B cell (primary cell): Measurements from ENCODE around the gene TBC1D30. TPM values are rescaled to one million over a fixed set of nuclear protein-coding genes. Genes with fewer than 3 reads are reported as not detected.

Experiments used
- ATAC-seq: fragments of 200-7000 bp; cut with Tn5 transposase; one replicate; pipeline ENCODE4 v1.10.0; 2021; ENCODE audit warnings: low read depth, mild to moderate bottlenecking, moderate number of reproducible peaks, moderate library complexity
- CTCF ChIA-PET: fragments of 350-600 bp; sonication (Branson Sonifier 250); formaldehyde crosslinking; loops from one replicate; lab custom pipeline; 2021; ENCODE audit warnings: antibody characterized with exemption, inconsistent platforms; lab: Charles Lee
- POLR2A ChIA-PET: fragments of 350-600 bp; sonication (Branson Sonifier 250); formaldehyde crosslinking; loops from one replicate; lab custom pipeline; 2021; ENCODE audit warnings: antibody characterized with exemption; lab: Charles Lee
- DNase-seq: peaks from one replicate; pipeline ENCODE4 v3.0.0; 2013
- H2AFZ ChIP-seq: 2 replicates; pipeline ENCODE4 v1.6.1; 2012; ENCODE audit warnings: mild to moderate bottlenecking, low read depth, low read length; ENCODE audit not compliant: insufficient read depth, poor library complexity, severe bottlenecking
- H3K27ac ChIP-seq, 2 donors: 1 replicate in 1 of 2; 2 replicates in 1 of 2; pipeline ENCODE4 v1.5.1; 2012 to 2013; ENCODE audit warnings: low read length in 2 of 2, mild to moderate bottlenecking in 2 of 2, moderate library complexity in 1 of 2
- H3K27me3 ChIP-seq, 4 experiments: fragments of 200-600 bp in 1 of 4; sonication (generic) in 1 of 4; replicated peaks in 1 of 4; 1 replicate in 2 of 4; 2 replicates in 2 of 4; pipeline versions ENCODE4 v1.6.1 to v1.7.0; 2013 to 2016; ENCODE audit warnings: low read length in 3 of 4, mild to moderate bottlenecking in 2 of 4, mixed read lengths in 1 of 4, moderate library complexity in 1 of 4; ENCODE audit not compliant: insufficient read depth in 4 of 4, control insufficient read depth in 3 of 4; ENCODE audit errors: control extremely low read depth in 1 of 4
- H3K36me3 ChIP-seq, 2 experiments: replicated peaks in 1 of 2; 1 replicate in 1 of 2; 2 replicates in 1 of 2; pipeline versions ENCODE4 v1.6.1 to v1.7.1; 2013; ENCODE audit warnings: low read length in 1 of 2; ENCODE audit not compliant: insufficient read depth in 2 of 2, control insufficient read depth in 1 of 2; ENCODE audit errors: control extremely low read depth in 1 of 2, extremely low read depth in 1 of 2
- H3K4me1 ChIP-seq, 2 donors: fragments of 200-600 bp in 1 of 2; sonication (generic) in 1 of 2; 1 replicate in 1 of 2; 2 replicates in 1 of 2; pipeline versions ENCODE4 v1.5.1 to v1.6.1; 2013 to 2017; ENCODE audit warnings: low read length in 2 of 2; ENCODE audit not compliant: control insufficient read depth in 2 of 2, insufficient read depth in 2 of 2
- H3K4me2 ChIP-seq: replicated peaks from 2 replicates; pipeline ENCODE3; 2012; ENCODE audit warnings: mild to moderate bottlenecking, low read depth, low read length; ENCODE audit not compliant: poor library complexity, severe bottlenecking
- H3K4me3 ChIP-seq, 5 experiments: fragments of 200-600 bp in 1 of 5; sonication (generic) in 1 of 5; 1 replicate in 3 of 5; 2 replicates in 2 of 5; pipeline versions ENCODE4 v1.5.1 to v1.7.0; 2011 to 2016; ENCODE audit warnings: low read length in 4 of 5, mild to moderate bottlenecking in 4 of 5, low read depth in 2 of 5, control low read depth in 1 of 5, moderate library complexity in 1 of 5; ENCODE audit not compliant: insufficient read depth in 1 of 5; ENCODE audit errors: control extremely low read depth in 1 of 5, extremely low read depth in 1 of 5
- H3K79me2 ChIP-seq: fragments of 200-600 bp; sonication (generic); one replicate; pipeline ENCODE4 v1.6.0; 2016; ENCODE audit warnings: low read length; ENCODE audit not compliant: control insufficient read depth, insufficient read depth
- H3K9ac ChIP-seq: fragments of 200-600 bp; sonication (generic); 2 replicates; pipeline ENCODE4 v1.6.1; 2017; ENCODE audit warnings: mild to moderate bottlenecking, low read length, moderate library complexity
- H3K9me3 ChIP-seq, 3 donors: one replicate each; pipeline versions ENCODE4 v1.6.1 to v1.7.1; 2013; ENCODE audit warnings: low read length in 2 of 3; ENCODE audit not compliant: control insufficient read depth in 2 of 3, insufficient read depth in 1 of 3; ENCODE audit errors: control extremely low read depth in 1 of 3
- H4K20me1 ChIP-seq: 2 replicates; pipeline ENCODE4 v1.6.0; 2012; ENCODE audit warnings: mild to moderate bottlenecking, low read length; ENCODE audit not compliant: insufficient read depth, control insufficient read depth, poor library complexity, severe bottlenecking
- H3K27ac Mint-ChIP-seq: one replicate; pipeline ENCODE4 v1.8.0; 2021; ENCODE audit warnings: mixed read lengths
- H3K27me3 Mint-ChIP-seq: one replicate; pipeline ENCODE4 v1.8.0; 2021; ENCODE audit warnings: mixed read lengths
- H3K4me1 Mint-ChIP-seq: one replicate; pipeline ENCODE4 v1.8.0; 2021; ENCODE audit warnings: mixed read lengths
- H3K4me3 Mint-ChIP-seq: one replicate; pipeline ENCODE4 v1.8.0; 2021; ENCODE audit warnings: mixed read lengths
- H3K9me3 Mint-ChIP-seq: one replicate; pipeline ENCODE4 v1.8.0; 2022; ENCODE audit warnings: mixed read lengths; ENCODE audit not compliant: insufficient read depth
- EZH2 ChIP-seq: IDR thresholded peaks from 2 replicates; pipeline ENCODE4 v1.6.1; 2012; ENCODE audit warnings: borderline replicate concordance, low read depth, mild to moderate bottlenecking, moderate library complexity, low read length; ENCODE audit not compliant: insufficient read depth, poor library complexity, severe bottlenecking
- WGBS: methylation state at CpG from one replicate; pipeline ENCODE4 v1.1.5; 2013; ENCODE audit warnings: missing lambda C conversion rate; ENCODE audit not compliant: insufficient coverage; 5-methylcytosine and 5-hydroxymethylcytosine counted together
- intact Hi-C: fragments of 100-400 bp; cut with micrococcal nuclease; formaldehyde crosslinking; loops from one replicate; pipeline ENCODE4 v1.10.0; 2022
- polyA plus RNA-seq: library from polyadenylated mRNA; depleted of rRNA; stranded (reverse); fragments of >200 nt; gene quantifications from 2 replicates; pipeline ENCODE4 v1.2.3, GENCODE V29; 2012
- total RNA-seq, 2 donors: library from RNA; stranded (reverse); fragments of 120-200 nt in 1 of 2; gene quantifications; 1 replicate in 1 of 2; 2 replicates in 1 of 2; pipeline versions ENCODE4 v1.2.3 to v1.2.4, GENCODE V29; 2013 to 2022
- TF ChIP-seq, protein P1 (sequence below): fragments of 200-600 bp; IDR thresholded peaks from one replicate; pipeline ENCODE4 v1.8.0; 2022; ENCODE audit warnings: antibody characterized with exemption, mild to moderate bottlenecking

Gene TBC1D30
- total and polyA plus RNA-seq, 2 donors (not counting 1 experiment from before 2014, with no cell fraction given): 0.06 to 0.10 TPM

- Mint-ChIP-seq H3K9me3 (no peaks in the 10 kb centered on the region), H3K27ac (no peak overlapping the region), H3K27me3 (peaks cover 19% of the 10 kb centered on the region), H3K4me3 (no peak overlapping the region), H3K4me1 (no peaks in the 10 kb centered on the region)
- Histone ChIP-seq H4K20me1 (no peaks in the 10 kb centered on the region), H3K9me3 (no peaks in the 10 kb centered on the region), H3K4me2 (no peak overlapping the region), H2AFZ (no peak overlapping the region), H3K36me3 (no peaks in the 10 kb centered on the region), H3K4me3 (no peak overlapping the region), H3K27ac (no peak overlapping the region), H3K79me2 (no peaks in the 10 kb centered on the region), H3K27me3 (no peaks in the 10 kb centered on the region), H3K4me1 (no peaks in the 10 kb centered on the region), H3K9ac (no peak overlapping the region)
- ATAC-seq: no peak
- DNase-seq: no peak
- ChIA-PET CTCF (no interaction called here), POLR2A (no interaction called here)
- 100% methylated on average over 1 of the region's 3 CpGs for WGBS
- TF ChIP-seq EZH2: no peak
- intact Hi-C loops: no loop called here
Observed at GRCh38 chr12:64912516-64913255, 88.2 kb downstream of the TBC1D30 start.

GRCh38 chr12:64915242-64915641 lies 90.8 kb downstream of the TBC1D30 start:
- Histone ChIP-seq H3K9ac (no peak overlapping the region), H3K4me2 (no peak overlapping the region), H3K4me3 (no peak overlapping the region), H3K4me1 (no peaks in the 10 kb centered on the region), H3K27me3 (no peaks in the 10 kb centered on the region), H2AFZ (no peak overlapping the region), H3K27ac (no peak overlapping the region), H4K20me1 (no peaks in the 10 kb centered on the region), H3K36me3 (no peaks in the 10 kb centered on the region), H3K79me2 (no peaks in the 10 kb centered on the region), H3K9me3 (no peaks in the 10 kb centered on the region)
- Mint-ChIP-seq H3K27me3 (peaks cover 31% of the 10 kb centered on the region), H3K27ac (no peak overlapping the region), H3K4me1 (no peaks in the 10 kb centered on the region), H3K9me3 (no peaks in the 10 kb centered on the region), H3K4me3 (no peak overlapping the region)
- DNase-seq (no peak), ATAC-seq (no peak)
- intact Hi-C loops: no loop called here
- CTCF ChIA-PET: no interaction called here
- POLR2A ChIA-PET: no interaction called here
- TF ChIP-seq, protein P1, sequence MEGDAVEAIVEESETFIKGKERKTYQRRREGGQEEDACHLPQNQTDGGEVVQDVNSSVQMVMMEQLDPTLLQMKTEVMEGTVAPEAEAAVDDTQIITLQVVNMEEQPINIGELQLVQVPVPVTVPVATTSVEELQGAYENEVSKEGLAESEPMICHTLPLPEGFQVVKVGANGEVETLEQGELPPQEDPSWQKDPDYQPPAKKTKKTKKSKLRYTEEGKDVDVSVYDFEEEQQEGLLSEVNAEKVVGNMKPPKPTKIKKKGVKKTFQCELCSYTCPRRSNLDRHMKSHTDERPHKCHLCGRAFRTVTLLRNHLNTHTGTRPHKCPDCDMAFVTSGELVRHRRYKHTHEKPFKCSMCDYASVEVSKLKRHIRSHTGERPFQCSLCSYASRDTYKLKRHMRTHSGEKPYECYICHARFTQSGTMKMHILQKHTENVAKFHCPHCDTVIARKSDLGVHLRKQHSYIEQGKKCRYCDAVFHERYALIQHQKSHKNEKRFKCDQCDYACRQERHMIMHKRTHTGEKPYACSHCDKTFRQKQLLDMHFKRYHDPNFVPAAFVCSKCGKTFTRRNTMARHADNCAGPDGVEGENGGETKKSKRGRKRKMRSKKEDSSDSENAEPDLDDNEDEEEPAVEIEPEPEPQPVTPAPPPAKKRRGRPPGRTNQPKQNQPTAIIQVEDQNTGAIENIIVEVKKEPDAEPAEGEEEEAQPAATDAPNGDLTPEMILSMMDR: no peak
- 100% methylated on average over 3 of the region's 3 CpGs for WGBS
